ENCODE results near the gene LRMDA.

Gene LRMDA

DNA sequence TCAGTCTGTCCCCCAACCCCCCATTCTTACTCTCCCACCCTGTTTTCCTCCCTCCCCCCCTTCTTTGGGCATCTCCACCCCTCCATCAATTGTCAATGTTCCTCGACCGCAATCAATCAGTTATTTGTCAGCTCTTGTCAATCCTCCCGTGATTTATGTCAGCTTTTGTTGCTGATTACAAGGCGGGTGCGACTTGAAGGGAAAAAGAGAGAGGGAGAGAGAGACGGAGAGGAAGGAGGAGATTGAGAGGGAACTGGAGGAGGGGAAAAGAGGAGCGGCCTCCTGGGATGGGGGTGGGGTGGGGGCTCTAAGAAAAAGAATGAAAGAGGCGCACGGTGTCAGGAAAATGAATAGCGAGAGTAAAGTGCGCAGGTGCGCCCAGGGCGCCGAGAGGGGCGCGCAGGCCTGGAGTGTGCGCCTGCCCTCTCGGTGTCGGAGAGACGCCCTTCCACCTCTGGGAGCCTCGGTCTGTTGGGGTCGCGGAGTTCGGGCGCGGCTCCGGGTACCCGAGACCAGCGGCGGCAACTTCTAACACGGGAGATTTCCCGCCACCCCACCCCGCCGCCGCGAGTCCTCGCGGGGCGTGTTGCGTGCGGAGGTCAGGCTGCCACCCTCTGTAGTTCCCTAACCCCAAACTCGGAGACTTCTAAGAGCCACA, 28.8 kb upstream of the LRMDA start:
- TF ChIP-seq CREB1 (IDR thresholded peaks at IDR 0.05; ENCODE audit: low read depth) (no peak), YY1 (IDR thresholded peaks at IDR 0.05; ENCODE audit: low read depth) (no peak)

DNA sequence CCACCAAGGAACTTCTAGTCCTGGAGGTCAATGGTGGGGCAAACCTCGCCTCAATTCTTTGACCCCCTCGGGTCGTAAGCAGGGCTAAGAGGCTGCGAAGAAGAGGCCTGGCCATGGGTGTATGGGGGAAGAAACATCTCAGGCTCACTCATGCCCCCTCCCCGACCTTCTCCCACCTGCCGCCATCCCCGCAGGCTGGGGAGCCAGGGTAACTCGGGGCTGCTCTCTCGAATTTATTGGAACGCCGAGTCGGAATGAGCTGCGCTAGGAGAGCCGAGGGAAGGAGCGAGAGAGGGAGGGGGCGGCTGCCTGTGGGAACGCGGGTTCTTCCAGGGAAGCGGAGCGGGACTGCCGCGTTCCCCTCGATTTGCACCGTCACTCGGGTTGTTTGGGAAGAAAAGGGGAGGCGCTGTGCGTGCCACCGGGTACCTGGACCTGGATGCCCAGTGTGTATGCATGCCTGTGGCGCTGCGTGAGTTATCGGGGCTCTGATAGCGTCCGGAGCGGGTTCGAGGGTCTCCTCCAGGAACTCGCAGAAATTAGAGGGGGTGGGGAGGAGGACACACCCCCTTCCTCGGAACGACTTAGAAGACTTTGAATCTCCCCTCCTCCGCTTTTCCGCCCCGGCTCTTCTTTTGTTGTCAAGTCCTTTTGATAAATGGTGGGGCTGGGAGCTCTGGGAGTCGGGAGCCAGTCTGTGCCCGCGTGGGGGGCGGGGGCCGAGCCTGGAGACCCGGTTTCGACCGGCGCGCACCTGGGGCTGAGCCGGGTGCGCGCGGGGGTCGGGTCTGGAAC, 28.1 kb upstream of the LRMDA start:
- TF ChIP-seq NFIC (IDR thresholded peaks at IDR 0.05) (no peak), CEBPB (IDR thresholded peaks at IDR 0.05) (no peak), TEAD4 (IDR thresholded peaks at IDR 0.05) (no peak), ZBTB7A (IDR thresholded peaks at IDR 0.05; ENCODE audit: low read depth) (no peak), FOXM1 (IDR thresholded peaks at IDR 0.05; ENCODE audit: borderline replicate concordance, low read depth) (no peak), CREB1 (IDR thresholded peaks at IDR 0.05; ENCODE audit: low read depth) (no peak), TAF1 (IDR thresholded peaks at IDR 0.05; ENCODE audit: low read depth) (0 out of 2 replicates have a peak, but pooled peaks have one; percentile 24), TCF12 (IDR thresholded peaks at IDR 0.05; ENCODE audit: low read depth) (peak; percentile 32; the same call in 1 of the 2 replicates), EP300 (IDR thresholded peaks at IDR 0.05; ENCODE audit: borderline replicate concordance) (no peak), YY1 (IDR thresholded peaks at IDR 0.05; ENCODE audit: low read depth) (0 out of 2 replicates have a peak, but pooled peaks have one; percentile 7)
- TF ChIP-seq, protein P1, sequence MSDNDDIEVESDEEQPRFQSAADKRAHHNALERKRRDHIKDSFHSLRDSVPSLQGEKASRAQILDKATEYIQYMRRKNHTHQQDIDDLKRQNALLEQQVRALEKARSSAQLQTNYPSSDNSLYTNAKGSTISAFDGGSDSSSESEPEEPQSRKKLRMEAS (IDR thresholded peaks at IDR 0.05), result no peak; the same call in 1 of the 2 replicates
- TF ChIP-seq, protein P2, sequence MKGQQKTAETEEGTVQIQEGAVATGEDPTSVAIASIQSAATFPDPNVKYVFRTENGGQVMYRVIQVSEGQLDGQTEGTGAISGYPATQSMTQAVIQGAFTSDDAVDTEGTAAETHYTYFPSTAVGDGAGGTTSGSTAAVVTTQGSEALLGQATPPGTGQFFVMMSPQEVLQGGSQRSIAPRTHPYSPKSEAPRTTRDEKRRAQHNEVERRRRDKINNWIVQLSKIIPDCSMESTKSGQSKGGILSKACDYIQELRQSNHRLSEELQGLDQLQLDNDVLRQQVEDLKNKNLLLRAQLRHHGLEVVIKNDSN (IDR thresholded peaks at IDR 0.05), result no peak

DNA sequence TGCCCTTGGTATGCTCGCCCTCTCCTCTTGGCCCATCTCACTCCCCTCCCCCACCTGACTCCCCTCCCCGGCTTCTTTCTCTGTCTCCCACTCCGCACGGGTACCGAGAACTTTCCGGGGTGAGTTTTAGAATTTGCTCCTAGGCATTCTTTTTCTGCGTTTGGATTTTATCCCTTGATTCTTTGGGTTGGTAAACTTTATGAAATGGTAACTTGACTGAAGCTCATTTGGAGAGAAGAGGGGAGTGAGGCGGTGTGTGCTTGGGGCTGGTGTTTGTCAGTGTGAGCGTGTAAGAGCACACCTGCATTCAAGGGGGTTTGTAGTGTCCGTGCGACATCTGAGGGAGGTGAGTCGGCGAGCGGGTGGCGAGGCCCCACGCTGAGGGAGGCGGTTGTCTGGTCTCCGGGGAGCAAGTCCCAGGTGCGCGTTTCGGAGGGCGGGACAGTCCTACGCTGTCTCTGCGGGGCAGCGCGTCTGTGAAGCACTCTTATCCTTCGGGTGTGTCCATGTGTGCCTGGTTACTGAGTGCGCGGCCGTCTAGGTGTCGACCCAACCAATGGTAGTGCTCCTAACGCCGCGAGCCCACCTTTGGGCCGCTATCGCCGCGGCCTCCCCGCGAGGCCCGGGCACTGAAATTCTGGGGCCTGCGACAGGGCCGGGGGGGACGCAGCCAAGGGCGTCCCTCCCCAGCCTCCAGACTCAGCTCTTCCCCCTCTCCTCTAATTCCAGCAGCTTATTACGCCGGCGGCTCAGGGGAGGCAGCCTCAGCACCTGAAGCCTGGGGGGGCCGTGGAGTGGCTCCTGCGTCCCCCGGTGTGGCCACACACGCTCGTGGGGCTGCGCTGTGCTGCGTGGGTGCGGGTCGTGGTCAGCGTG, 27.2 kb upstream of the LRMDA start:
- TF ChIP-seq CEBPB (IDR thresholded peaks at IDR 0.05), result no peak
- TF ChIP-seq EP300 (IDR thresholded peaks at IDR 0.05; ENCODE audit: borderline replicate concordance), result no peak
- TF ChIP-seq EGR1 (IDR thresholded peaks at IDR 0.05), result no peak
- TF ChIP-seq FOXM1 (IDR thresholded peaks at IDR 0.05; ENCODE audit: borderline replicate concordance, low read depth), result no peak
- no peak for TF ChIP-seq TCF12 (IDR thresholded peaks at IDR 0.05; ENCODE audit: low read depth)
- TF ChIP-seq TEAD4 (IDR thresholded peaks at IDR 0.05), result no peak
- TF ChIP-seq, protein P3, sequence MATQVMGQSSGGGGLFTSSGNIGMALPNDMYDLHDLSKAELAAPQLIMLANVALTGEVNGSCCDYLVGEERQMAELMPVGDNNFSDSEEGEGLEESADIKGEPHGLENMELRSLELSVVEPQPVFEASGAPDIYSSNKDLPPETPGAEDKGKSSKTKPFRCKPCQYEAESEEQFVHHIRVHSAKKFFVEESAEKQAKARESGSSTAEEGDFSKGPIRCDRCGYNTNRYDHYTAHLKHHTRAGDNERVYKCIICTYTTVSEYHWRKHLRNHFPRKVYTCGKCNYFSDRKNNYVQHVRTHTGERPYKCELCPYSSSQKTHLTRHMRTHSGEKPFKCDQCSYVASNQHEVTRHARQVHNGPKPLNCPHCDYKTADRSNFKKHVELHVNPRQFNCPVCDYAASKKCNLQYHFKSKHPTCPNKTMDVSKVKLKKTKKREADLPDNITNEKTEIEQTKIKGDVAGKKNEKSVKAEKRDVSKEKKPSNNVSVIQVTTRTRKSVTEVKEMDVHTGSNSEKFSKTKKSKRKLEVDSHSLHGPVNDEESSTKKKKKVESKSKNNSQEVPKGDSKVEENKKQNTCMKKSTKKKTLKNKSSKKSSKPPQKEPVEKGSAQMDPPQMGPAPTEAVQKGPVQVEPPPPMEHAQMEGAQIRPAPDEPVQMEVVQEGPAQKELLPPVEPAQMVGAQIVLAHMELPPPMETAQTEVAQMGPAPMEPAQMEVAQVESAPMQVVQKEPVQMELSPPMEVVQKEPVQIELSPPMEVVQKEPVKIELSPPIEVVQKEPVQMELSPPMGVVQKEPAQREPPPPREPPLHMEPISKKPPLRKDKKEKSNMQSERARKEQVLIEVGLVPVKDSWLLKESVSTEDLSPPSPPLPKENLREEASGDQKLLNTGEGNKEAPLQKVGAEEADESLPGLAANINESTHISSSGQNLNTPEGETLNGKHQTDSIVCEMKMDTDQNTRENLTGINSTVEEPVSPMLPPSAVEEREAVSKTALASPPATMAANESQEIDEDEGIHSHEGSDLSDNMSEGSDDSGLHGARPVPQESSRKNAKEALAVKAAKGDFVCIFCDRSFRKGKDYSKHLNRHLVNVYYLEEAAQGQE (IDR thresholded peaks at IDR 0.05; ENCODE audit: low read depth), result no peak
- 0 out of 2 replicates have a peak, but pooled peaks have one; percentile 3 for TF ChIP-seq YY1 (IDR thresholded peaks at IDR 0.05; ENCODE audit: low read depth)
- TF ChIP-seq, protein P1 (IDR thresholded peaks at IDR 0.05), result peak; percentile 11; the same call in 1 of the 2 replicates
- TF ChIP-seq ZBTB7A (IDR thresholded peaks at IDR 0.05; ENCODE audit: low read depth), result 0 out of 2 replicates have a peak, but pooled peaks have one; percentile 30
- TF ChIP-seq, protein P2 (IDR thresholded peaks at IDR 0.05), result no peak

DNA sequence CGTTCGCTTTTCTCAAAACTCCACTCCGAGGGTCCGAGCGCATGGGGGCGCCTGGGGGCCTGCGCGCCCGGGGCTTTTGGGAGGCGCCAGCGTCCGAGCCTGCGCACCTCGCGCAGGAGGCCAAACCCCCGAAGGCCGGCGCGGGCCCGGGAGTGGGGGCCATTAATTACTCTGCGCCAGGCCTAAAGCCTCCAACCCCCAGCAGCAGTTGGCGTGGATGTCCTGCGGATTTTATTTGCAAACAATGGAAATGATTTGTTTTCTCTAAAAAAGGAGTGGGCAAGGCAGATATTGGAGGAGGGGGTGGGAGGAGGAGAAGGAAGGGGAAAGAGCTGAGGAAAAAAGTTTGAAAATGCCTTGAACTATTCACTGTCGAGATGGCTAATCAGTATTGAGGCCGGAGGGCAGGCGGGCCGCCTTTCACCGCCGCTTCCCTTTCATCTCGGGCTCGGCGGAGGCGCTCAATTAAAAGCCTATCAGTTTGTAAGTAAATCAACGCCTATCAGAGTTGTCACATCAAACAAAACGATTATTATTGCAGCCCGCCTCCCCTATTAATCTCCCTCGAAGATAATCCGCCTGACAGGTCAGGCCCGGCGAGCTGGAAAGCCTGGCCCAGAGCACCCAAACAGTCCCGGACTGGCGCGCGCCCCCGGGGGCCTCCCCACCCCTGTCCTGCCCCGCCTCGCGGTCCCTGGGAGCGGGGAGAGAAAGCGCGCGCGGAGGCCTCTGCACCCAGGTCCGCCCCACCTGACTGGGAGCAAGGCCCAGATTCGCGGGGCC, 26.4 kb upstream of the LRMDA start:
- 0 out of 2 replicates have a peak, but pooled peaks have one; percentile 22 for TF ChIP-seq ZBTB7A (IDR thresholded peaks at IDR 0.05; ENCODE audit: low read depth)
- no peak for TF ChIP-seq EGR1 (IDR thresholded peaks at IDR 0.05)

DNA sequence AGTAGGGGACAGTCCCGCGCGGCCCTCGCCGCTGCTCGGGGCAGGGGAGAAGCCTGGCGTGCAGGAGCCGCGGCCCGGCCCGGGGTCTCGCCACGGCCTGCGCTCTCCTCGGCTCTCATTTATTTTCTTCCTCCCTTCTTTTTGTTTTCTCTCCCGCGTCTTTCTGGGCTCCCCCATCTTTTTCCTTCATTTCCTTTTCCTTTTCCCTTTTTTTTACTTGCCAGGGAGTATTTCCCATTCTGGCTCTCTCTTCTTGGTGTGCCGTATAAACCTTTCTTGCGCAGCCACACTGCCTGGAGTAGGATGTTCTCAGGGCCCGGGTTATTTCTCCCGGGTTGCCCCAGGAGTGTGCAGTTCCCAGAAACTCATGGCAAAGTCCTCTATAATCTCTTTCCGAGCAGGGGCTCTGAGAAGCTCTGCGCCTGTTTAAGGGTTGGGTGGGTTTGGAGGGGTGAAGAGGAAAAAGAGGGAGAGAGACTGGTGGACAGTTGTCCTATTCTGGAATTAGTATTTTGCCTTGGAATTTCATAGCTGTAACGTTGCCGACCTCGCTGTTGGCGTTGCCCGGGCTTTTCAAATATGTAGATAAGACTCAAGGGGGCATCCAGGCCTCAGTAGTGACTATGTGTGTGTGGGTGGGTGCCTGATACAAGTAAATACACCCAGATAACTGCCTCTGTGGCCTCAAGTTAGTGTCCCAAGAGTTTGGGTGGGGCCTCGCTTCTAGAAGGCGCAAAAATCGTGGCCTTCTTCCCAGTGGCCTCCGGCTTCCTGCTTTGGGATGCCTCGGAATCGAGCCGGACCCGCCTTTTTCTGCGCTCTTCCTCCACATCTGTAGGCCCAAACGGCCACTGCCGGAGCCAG, 25.6 kb upstream of the LRMDA start:
- TF ChIP-seq RAD21 (IDR thresholded peaks at IDR 0.05; ENCODE audit: low read depth) (no peak), TCF12 (IDR thresholded peaks at IDR 0.05; ENCODE audit: low read depth) (no peak), NFIC (IDR thresholded peaks at IDR 0.05) (no peak), YY1 (IDR thresholded peaks at IDR 0.05; ENCODE audit: low read depth) (no peak), CREB1 (IDR thresholded peaks at IDR 0.05; ENCODE audit: low read depth) (no peak), CEBPB (IDR thresholded peaks at IDR 0.05) (no peak), TAF1 (IDR thresholded peaks at IDR 0.05; ENCODE audit: low read depth) (no peak), ZBTB7A (IDR thresholded peaks at IDR 0.05; ENCODE audit: low read depth) (no peak), FOXM1 (IDR thresholded peaks at IDR 0.05; ENCODE audit: borderline replicate concordance, low read depth) (no peak), TEAD4 (IDR thresholded peaks at IDR 0.05) (no peak), EP300 (IDR thresholded peaks at IDR 0.05; ENCODE audit: borderline replicate concordance) (no peak), EGR1 (IDR thresholded peaks at IDR 0.05) (no peak)
- TF ChIP-seq, protein P1 (IDR thresholded peaks at IDR 0.05), result no peak
- TF ChIP-seq, protein P2 (IDR thresholded peaks at IDR 0.05), result no peak
- TF ChIP-seq, protein P3 (IDR thresholded peaks at IDR 0.05; ENCODE audit: low read depth), result no peak

Measured in Ishikawa (cell line).